ENCODE results near the gene VDR. TPM values are rescaled to one million over a fixed set of nuclear protein-coding genes. Genes with fewer than 3 reads are reported as not detected.

Gene VDR
- total and polyA plus RNA-seq, 10 donors, result 0.70 to 10.5 (median 5.7) TPM

- H3K9me3 ChIP-seq, result no peaks in the 10 kb centered on the region
- H3K27me3 ChIP-seq (replicated peaks in 1 of 7), result no peaks in the 10 kb centered on the region
- peaks cover 64 to 86% (median 76%) of the 10 kb centered on the region in 6 donors for H3K4me1 ChIP-seq
- H3K27ac ChIP-seq, result peak overlapping the region in 7 of 8 donors; percentile 22 to 98 (median 81)
- H3K36me3 ChIP-seq, result peaks cover 4 to 60% (median 24%) of the 10 kb centered on the region in 6 donors
- WGBS, 5 donors, result 32 to 44% (median 35%) methylated on average over 7 of the region's 7 CpGs
- TF ChIP-seq CTCF (IDR thresholded peaks at IDR 0.05 in 8 of 11, conservative IDR thresholded peaks at IDR 0.05 in 3 of 11) (peak in 8 of 11 experiments; percentile 25 to 57 (median 44)), POLR2A (IDR thresholded peaks at IDR 0.05) (no peak), POLR2AphosphoS5 (IDR thresholded peaks at IDR 0.05) (peak; percentile 39 to 74 (median 69))
- intact Hi-C loops (cut with DNase I; ENCODE audit: low total_unique reads), result loop anchor here (5.0 kb wide), 1 partner anchor 36 kb away; no protein-coding TSS in a partner anchor
- peak; percentile 88 for DNase-seq
- H3K4me3 ChIP-seq, result peak overlapping the region in 1 of 8 donors; percentile 37
Measured at GRCh38 chr12:47801170-47801903, 103.5 kb downstream of the VDR start.

GRCh38 chr12:47800582-47800981, 104.2 kb downstream of the VDR start:
- Histone ChIP-seq H3K27ac (peak overlapping the region in 4 of 8 donors; percentile 75 to 98 (median 84)), H3K4me3 (no peak overlapping the region), H3K9me3 (no peaks in the 10 kb centered on the region), H3K27me3 (replicated peaks in 1 of 7) (no peaks in the 10 kb centered on the region), H3K36me3 (peaks cover 4 to 62% (median 31%) of the 10 kb centered on the region in 6 donors), H3K4me1 (peaks cover 56 to 78% (median 68%) of the 10 kb centered on the region in 6 donors)
- TF ChIP-seq CTCF (IDR thresholded peaks at IDR 0.05 in 8 of 11, conservative IDR thresholded peaks at IDR 0.05 in 3 of 11), result no peak
- no peak for TF ChIP-seq POLR2AphosphoS5 (IDR thresholded peaks at IDR 0.05)
- intact Hi-C loops (cut with DNase I; ENCODE audit: low total_unique reads), result loop anchor here (5.0 kb wide), 1 partner anchor 37 kb away; no protein-coding TSS in a partner anchor
- DNase-seq, result no peak
- WGBS, 5 donors, result 78 to 94% (median 87%) methylated on average over 5 to 7 of the region's 7 CpGs

DNA sequence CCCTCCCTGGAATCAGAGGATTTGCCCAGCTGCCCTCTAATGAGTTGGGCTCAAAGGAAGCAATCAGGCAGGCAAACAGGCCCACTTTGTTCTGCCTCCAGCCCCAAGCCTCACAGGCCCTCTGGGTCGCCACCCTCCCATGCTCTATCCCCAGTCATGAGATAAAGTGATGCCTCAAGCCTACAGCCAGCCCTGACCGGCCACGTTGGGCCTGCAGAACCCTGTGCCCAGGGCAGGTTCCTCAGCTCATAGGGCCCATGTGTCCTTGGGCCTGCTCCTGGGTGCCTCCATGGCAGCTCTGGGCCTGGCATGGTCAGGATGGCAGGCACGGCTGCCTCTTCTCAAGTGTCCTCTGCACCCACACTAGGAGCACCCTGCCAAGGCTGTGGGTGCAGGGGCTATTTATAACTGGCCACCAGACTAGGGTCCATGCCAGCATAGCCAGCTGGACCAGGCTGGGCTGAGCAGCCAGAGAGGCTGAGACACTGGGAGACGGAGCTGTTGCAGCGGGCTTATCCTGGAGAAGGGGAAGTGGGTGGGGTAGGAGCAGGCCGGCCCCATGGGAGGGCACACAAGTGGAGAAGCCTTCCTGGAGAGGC, 105.3 kb downstream of the VDR start:
- H3K36me3 ChIP-seq, result peaks cover 4 to 62% (median 42%) of the 10 kb centered on the region in 6 donors
- intact Hi-C loops (cut with DNase I; ENCODE audit: low total_unique reads), result no loop called here
- TF ChIP-seq POLR2AphosphoS5 (IDR thresholded peaks at IDR 0.05), result peak in 2 of 3 donors; percentile 43 to 61
- TF ChIP-seq CTCF (IDR thresholded peaks at IDR 0.05 in 8 of 11, conservative IDR thresholded peaks at IDR 0.05 in 3 of 11), result no peak
- TF ChIP-seq POLR2A (IDR thresholded peaks at IDR 0.05), result no peak
- no peaks in the 10 kb centered on the region for H3K9me3 ChIP-seq
- no peak for DNase-seq
- no peaks in the 10 kb centered on the region for H3K27me3 ChIP-seq (replicated peaks in 1 of 7)
- no peak overlapping the region for H3K4me3 ChIP-seq
- H3K4me1 ChIP-seq, result peaks cover 45 to 67% (median 57%) of the 10 kb centered on the region in 6 donors
- peak overlapping the region in 5 of 8 donors; percentile 10 to 98 (median 75) for H3K27ac ChIP-seq
- WGBS, 5 donors, result 53 to 100% (median 60%) methylated on average over 1 to 7 of the region's 7 CpGs

All from spleen (tissue), 11 donors.